GM04504 (cell line): ENCODE results near the gene SYVN1.
"Not testable (repeated sequence)": the region's sequence is repeated elsewhere in the genome, so short reads cannot be mapped to it uniquely, and the experiment has no call there.

Experiments
- DNase-seq: peaks from one replicate; pipeline ENCODE4 v3.0.0-alpha.2; 2012; ENCODE audit warnings: low read depth

Gene SYVN1

DNA sequence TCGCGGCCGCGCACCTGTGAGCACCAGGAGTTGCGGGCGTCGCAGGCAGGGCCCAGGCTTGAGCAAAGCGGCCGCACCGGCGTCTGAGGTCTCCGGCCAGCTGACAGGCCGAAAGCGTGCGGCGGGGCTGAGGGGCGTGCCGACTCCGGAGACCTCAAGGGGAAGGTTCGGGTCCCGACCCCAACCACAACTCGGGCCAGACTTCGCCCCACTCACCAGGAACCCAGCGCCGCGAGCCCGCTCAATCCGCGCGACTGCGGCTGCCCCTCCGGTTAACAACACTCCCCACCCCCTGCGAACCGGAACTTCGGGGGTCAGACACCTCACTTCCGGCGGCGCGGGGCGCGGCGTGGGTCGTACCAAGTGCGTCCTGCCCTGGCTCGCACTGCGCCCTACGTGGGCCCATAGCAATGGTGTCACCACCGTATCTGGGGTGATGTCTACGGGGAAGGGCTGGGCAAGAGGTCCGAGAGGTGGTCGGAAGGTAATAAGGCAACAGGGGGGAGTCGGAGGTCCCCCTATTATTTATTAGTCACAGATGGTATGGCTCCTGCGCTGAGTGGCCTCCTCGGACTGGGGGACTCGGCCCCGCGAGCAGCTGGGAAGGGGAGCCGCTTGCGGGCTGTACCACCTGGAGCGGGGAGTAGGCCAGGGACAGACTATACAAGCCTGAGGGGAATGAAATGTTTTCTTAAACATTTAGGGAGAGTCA lies at the start of gene SYVN1:
SYVN1 (minus strand) TSS at position 280 of the 712 bp plus-strand sequence. CDS start 918 bp downstream, outside the sequence.
- DNase-seq, result peak; percentile 74

DNA sequence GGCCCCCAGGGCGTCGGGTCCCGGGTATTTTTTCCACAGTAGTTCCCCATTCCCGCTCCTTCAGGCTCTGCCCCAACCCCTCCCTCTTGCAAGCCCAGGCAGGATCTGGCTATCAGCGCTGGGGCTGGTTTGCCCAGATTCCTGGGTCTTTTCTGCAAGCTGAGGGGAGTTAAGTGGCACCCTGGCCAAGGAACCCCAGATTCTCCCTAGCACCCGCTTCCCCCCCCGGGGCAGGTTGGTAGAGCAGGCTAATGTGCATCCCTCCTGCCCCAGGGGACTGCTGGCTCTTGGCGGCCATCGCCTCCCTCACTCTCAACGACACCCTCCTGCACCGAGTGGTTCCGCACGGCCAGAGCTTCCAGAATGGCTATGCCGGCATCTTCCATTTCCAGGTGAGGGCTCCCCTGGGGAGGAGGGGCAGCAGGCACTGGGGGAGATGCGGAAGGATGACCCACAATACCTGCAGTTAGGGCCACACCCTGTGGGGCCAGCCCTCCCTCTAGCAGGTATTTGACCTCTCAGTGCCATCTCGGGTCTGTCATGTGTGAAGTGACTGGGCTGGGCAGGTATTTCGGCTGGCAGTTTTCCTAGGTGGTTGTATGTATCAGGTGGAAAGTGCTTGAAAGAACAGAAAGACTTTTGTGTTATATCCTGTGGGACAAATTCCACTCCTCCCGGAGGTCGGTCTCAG lies 49.0 kb upstream of the SYVN1 start:
- no peak for DNase-seq

DNA sequence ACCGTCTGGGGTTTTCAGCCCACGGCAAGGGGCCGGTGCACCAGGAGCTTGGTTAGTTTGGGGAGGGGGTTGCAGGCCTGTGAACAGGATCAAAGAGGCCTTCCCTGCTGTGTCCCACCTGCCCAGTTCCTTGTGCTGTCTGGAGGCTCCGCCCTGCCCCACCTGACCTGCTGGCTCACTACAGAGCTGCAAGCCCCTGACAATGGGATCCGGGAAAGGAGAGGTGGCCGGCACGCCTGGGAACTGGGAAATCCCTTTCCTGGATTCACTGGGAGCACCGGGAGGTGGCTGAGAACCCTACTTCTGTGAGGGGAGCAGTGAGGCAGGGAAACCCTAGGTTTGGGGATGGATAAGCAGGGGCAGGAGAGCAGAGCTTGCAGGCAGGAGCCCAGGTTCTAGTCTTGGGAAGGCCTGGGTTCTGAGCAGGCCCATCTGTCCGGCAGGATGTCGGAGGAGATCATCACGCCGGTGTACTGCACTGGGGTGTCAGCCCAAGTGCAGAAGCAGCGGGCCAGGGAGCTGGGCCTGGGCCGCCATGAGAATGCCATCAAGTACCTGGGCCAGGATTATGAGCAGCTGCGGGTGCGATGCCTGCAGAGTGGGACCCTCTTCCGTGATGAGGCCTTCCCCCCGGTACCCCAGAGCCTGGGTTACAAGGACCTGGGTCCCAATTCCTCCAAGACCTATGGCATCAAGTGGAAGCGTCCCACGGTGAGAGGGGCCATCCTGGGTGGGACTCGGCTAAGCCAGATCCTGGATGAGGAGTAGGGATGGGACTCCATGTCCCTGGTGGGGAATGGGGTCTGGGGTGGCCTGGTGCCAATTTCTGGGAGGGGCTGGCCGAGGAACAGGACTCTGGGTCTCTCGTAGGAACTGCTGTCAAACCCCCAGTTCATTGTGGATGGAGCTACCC lies 48.2 kb upstream of the SYVN1 start:
- DNase-seq, result no peak

DNA sequence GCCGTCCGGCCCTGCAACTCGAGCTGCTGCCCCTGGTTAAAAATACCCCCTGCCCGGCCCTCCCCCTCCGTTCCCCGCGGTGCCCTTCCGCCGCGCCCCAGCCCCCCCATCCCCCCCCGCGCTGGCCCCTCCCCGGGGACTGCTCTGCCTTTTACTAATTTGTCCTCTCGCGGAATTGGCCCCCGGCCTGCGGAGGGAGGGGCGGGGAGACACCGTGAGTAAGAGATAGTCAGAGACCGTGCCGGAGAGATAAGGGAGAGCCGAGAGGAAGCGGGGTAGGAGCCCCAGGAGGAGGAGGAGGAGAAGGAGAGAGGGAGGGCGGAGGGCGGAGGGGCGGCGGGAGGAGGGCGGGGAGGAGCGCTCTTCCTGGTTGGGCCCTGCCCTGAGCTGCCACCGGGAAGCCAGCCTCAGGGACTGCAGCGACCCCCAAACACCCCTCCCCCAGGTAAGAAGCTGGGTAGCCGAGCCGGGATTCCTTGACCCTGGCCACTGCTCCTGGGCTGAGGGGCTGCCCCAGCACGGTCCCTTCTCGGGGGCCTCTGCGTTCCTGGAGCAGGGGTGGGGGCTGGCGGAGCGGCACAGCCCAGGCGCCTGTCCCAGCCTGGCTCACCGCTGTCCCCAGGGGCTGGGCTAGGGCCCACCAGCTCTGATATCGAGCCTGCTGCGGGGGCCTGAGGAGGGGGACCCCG lies 47.4 kb upstream of the SYVN1 start, which contains the start of gene CAPN1:
CAPN1 (plus strand) TSS at position 360 of the 689 bp plus-strand sequence. CDS start 774 bp downstream, outside the sequence.
- DNase-seq, result peak; percentile 69

DNA sequence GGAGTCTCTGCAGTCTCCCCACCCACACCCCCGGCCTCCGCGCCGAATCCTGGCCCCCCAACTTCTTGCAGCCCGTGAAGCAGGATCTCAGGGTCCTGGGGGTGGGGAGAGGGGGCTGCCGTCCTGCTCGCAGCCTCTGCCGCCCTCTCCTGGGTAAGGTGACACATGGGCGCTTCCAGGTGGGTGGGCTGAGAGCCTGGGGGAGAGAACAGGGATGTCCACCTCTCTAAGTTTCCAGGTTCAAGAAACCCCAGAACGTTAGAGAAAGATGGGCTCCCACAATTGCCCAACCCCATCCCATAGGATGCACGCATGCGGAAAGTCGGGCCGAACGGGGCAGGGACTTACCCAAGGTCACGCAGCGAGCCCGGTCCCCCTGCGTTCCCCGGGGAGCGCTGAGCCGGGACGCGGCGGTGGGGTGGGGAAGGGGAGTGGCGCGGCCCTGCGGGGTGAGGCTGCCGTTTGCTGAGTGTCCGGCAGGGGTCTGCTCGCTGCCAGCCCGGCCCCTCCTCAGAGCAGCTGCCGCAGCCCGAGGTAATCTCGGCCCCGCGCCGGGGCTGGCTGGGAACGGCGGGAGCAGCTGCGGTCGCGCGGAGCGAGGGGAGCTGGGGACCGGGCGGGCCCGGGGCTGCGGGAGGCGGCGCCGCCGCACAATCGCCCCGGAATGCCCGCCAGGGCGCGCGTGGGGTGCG lies 46.7 kb upstream of the SYVN1 start:
- no peak for DNase-seq

DNA sequence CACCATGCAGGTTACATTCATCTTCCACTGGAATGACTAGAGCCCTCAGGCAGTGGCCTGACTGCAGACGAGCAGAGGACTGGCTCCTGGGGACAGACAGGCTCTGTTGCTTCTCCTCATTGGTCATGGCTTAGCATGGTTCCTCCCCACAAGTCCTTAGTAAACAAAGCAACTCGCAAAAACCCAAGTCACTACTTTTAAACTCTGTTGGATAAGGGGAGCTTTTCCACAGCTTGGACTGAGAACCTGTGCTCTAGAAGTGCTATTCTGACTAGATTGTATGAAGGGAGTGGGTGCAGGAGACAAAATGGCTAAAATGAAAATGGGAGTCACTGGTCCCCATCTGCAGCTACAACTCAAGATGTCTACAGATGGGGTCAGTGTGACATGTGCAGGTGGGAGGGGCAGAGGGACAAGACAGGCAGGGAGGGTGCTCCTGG lies 40.3 kb upstream of the SYVN1 start:
- not testable (repeated sequence) for DNase-seq

DNA sequence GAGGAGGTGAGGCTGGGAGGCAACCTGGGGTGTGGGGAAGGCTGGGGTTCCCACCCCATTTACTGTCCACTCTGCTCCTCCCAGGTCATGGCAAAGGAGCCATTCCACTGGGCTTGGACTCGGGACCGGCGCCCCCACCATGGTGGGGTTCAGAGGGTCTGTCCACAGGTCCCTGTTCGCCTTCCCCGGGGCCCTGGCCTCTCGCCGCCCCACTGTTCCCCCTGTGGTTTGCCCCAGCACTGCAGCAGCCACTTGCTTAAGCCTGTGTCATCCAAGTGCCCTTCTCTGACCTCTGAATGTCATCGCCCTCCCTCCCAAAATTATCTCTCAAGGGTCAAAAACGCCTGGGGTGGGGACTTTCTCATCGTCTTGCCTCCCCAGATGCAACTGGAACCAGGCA lies 38.3 kb upstream of the SYVN1 start:
- no peak for DNase-seq

DNA sequence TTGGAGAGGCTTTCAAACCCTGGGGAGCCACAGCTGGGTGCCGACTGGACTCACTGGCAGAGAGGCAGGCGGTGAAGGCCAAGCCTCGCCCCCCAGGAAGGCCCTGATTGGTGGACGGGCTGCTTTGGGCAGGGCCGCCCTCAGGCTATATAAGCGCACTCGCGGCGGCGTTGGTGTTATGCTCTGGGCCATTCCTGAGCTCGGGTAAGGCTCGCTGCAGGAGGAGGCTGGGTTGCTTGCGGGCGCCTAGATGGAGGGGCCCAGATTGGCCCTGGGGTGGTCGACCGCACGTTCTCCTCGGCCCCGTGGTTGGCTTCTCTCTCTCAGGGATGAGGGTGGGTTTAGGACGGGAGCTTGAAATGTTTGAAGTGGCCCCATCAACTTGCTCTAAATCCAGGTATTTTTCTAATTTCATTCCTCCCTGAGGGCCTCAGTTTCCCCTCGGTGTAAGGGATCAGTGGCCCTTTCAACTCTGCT lies 35.8 kb upstream of the SYVN1 start, which contains the start of gene SPDYC:
SPDYC (plus strand) TSS at position 176 of the 477 bp plus-strand sequence. CDS start 1,125 bp downstream, outside the sequence.
- DNase-seq, result no peak

DNA sequence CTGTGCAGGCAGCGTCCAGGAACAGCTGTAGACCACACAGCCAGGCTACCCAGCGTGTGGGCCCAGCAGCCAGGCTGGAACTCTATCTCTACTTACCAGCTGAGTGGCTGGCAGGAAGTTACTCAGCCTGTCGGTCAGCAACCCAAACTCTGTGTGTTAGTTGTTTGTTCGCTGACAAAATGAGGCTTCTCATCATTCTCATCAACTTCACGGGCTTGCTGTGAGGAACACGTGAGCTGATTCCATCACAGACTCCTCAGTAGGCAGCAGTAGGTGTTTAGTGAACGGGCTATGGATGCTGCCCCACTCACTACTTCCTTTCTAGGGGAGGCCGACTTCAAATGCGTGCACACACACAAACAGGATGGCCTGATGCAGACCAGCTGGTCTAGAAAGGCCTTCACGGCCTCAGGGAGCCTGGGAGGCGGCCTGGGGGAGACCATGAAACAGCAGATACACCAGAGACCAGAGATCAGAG lies 34.9 kb upstream of the SYVN1 start:
- DNase-seq, result no peak

DNA sequence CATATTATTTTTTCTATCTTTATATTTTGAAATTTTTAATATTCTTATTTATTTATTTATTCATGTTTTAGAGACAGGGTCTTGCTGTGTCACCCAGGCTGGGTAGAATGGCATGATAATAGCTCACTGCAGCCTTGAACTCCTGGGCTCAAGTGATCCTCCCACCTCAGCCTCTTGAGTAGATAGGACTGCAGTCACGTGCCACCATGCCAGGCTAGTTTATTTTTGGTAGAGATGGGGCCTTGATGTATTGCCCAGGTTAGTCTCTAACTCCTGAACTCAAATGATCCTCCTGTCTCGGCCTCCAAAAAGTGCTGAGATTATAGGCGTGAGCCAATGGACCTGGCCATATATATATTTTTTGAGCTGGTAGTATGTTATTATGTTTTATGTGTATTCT lies 33.3 kb upstream of the SYVN1 start:
- no peak for DNase-seq

DNA sequence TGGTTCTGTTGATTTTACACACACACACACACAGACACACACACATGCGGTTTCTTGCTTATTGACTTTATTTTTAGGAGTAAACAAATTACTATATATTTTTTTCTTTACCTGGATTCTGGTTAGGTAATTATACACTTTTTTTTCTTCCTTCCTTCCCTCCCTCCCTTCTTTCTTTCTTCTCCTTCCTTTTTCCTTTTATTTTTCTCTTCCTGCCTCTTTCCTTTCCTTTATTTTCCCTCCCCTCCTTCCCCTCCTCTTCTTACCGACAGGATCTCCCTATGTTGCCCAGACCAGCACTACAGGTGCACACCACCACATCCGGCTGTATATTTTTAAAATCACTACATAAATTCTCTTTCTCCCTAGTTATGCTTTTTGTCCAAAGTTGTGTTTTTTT lies 32.6 kb upstream of the SYVN1 start:
- DNase-seq, result no peak

DNA sequence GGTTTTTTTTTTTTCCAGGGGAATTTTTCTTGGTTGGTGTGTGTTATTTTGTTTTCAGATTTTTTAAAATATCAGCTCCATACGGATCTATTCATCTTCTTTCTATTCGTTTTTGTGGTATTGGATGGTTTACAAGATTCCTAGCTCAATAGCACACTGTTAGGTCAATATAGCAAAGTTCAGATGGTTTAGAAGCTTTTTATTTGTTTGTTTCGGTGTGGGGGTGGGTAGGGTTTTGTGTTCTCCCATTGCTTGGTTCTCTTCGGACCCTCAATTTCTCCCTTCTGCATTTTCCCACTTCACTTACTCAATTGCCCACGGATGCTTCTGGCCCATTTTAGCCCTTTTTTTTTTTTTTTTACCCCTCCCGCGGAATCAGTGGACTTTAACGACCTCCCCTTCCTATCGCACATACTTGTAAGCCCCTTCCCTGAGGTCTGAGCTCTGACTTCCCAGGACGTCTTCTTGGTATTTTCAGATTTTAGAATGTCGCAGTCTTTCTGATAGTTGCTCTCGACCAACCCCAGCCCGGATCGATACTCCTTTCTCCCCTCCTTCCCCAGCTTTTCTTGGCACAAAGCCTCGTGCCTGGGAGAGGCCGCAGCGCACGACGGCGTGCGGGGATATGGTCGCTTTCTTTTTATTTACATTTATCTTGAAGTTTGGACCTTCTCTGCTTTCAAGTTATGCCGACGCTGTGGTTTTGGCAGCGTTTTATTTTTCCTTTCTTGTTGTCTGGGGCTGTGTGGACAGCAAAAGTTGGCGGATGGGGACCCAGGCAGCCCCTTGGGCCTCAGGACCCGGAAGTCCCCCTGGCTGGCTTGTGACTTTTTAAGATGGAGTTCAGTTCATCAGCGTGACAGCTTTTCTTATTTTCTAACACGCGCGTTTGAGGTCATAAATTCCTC lies 31.3 kb upstream of the SYVN1 start:
- DNase-seq, result no peak

DNA sequence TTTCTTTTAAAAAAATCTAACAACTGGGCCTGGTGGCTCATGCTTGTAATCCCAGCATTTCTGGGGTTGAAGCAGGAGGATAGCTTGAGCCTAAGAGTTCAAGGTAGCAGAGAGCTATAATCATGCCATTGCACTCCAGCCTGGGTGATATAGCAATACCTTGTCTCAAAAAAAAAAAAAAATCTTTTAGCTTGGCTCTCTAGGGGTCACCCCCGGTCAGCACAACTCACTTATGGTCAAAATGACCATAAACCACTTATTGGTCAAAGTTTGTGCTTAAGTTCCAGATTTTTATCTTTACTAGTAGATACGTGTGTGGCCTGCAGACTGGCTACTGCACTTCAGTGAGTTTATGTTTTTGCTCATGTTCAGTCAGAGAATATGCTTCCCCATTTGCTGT lies 29.4 kb upstream of the SYVN1 start:
- no peak for DNase-seq

DNA sequence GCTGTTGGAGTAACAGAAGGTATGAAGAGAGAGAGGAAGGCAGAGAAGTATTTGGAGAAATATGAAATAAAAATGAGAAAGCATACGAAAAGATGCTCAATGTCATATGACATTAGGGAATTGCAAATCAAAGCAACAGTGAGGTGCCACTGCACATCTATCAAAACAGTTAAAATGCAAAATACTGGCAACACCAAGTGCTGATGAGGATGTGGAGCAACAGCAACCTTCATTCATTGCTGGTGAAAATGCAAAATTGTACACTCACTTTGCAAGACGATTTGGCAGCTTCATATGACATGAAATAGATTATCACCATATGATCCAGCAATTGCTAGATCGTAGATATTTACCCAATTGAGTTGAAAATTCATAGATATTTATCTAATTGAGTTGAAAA lies 26.3 kb upstream of the SYVN1 start:
- DNase-seq, result no peak

DNA sequence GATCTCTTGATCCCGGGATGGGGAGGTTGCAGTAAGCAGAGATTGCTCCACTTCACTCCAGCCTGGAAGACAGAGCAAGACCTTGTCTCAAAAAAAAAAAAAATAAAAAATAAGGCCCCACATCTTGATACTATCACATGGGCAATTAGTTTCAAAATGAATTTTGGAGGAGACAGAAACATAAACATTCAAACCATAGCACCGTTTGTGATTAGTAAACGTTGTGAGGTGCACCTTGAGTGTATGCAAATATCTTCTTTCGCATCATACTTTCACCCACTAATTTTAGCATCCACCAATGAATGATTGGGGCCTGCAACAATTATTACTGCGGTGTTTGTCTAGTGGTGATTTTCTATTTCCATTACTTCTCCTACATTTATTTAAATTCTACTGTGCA lies 24.7 kb upstream of the SYVN1 start:
- no peak for DNase-seq

DNA sequence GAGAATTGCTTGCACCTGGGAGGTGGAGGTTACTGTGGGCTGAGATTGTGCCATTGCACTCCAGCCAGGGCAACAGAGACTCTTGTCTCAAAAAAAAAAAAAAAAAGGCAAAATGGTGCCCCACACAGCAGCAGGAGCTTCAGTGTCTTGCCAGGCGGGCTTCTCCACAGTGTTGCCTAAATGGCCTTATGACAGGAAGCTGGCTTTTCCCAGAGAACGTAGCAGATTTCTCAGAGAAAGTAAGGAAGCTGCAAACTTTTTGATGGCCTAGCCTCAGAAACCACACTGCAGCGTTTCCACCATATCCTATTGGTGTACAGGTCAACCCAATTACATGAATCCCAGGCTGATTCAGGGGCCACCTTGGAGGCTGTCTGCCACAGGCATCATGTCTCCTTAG lies 23.0 kb upstream of the SYVN1 start:
- DNase-seq, result no peak

DNA sequence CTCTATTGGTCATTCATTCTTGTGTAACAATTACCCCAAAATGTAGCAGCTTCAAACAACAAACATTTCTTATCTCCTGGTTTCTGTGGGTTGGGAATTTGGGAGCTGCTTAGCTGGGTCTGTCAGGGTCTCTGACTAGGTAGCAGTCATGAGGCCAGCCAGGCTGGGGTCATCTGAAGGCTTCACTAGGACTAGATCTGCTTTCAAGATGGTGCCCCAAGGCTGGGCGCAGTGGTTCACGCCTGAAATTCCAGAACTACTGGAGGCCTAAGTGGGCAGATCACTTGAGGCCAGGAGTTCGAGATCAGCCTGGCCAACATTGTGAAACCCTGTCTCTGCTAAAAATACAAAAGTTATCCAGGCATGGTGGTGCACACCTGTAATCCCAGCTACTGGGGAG lies 22.6 kb upstream of the SYVN1 start:
- no peak for DNase-seq

DNA sequence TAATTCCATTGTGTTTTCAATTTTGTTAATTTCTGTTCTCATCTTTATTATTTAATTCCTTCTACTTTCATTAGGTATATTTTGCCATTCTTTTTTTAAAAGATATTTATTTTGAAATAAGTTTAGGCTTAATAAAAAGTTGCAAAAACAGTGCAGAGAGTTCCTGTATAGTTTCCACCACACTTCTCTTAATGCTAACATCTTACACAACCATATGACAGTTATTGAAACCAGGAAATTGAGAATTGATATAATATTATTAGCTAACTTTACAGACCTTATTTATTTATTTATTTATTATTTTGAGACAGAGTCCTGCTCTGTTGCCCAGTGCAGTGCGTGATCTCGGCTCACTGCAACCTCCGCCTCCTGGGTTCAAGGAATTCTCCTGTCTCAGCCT lies 21.9 kb upstream of the SYVN1 start:
- DNase-seq, result no peak

DNA sequence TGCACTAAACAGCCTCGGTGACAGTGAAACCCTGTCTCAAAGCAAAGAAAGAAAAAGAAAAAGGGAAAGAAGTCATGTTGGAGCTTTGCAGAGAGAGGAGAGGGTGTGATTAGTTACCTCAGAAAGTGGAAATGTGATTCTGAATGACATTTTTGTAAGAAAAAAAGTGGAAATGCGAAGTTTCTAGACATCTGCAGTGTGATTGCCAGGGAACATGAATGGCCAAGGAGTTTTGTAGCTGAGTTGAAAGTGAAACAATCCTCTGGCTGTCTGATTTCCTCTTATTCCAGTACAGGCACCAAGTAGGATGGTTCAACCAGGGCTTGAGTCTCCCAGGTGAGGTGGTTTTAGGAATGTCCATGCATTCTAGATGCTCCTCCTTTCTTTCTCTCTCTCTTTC lies 17.8 kb upstream of the SYVN1 start:
- DNase-seq, result no peak
